GM19239 (cell line): ENCODE results near the gene PLCH1.

Source experiments
- DNase-seq: peaks from one replicate; pipeline ENCODE4 v3.0.0; 2011; ENCODE audit warnings: low spot score; ENCODE audit not compliant: insufficient read length
- FAIRE-seq: peaks from 2 replicates; lab custom pipeline; 2011; peaks lifted over from hg19 to GRCh38; lab: Jason Lieb, UNC

PLCH1 gene, protein sequence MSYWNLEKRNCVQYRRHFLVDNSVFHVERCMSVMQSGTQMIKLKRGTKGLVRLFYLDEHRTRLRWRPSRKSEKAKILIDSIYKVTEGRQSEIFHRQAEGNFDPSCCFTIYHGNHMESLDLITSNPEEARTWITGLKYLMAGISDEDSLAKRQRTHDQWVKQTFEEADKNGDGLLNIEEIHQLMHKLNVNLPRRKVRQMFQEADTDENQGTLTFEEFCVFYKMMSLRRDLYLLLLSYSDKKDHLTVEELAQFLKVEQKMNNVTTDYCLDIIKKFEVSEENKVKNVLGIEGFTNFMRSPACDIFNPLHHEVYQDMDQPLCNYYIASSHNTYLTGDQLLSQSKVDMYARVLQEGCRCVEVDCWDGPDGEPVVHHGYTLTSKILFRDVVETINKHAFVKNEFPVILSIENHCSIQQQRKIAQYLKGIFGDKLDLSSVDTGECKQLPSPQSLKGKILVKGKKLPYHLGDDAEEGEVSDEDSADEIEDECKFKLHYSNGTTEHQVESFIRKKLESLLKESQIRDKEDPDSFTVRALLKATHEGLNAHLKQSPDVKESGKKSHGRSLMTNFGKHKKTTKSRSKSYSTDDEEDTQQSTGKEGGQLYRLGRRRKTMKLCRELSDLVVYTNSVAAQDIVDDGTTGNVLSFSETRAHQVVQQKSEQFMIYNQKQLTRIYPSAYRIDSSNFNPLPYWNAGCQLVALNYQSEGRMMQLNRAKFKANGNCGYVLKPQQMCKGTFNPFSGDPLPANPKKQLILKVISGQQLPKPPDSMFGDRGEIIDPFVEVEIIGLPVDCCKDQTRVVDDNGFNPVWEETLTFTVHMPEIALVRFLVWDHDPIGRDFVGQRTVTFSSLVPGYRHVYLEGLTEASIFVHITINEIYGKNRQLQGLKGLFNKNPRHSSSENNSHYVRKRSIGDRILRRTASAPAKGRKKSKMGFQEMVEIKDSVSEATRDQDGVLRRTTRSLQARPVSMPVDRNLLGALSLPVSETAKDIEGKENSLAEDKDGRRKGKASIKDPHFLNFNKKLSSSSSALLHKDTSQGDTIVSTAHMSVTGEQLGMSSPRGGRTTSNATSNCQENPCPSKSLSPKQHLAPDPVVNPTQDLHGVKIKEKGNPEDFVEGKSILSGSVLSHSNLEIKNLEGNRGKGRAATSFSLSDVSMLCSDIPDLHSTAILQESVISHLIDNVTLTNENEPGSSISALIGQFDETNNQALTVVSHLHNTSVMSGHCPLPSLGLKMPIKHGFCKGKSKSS (N-terminal part only)

DNA sequence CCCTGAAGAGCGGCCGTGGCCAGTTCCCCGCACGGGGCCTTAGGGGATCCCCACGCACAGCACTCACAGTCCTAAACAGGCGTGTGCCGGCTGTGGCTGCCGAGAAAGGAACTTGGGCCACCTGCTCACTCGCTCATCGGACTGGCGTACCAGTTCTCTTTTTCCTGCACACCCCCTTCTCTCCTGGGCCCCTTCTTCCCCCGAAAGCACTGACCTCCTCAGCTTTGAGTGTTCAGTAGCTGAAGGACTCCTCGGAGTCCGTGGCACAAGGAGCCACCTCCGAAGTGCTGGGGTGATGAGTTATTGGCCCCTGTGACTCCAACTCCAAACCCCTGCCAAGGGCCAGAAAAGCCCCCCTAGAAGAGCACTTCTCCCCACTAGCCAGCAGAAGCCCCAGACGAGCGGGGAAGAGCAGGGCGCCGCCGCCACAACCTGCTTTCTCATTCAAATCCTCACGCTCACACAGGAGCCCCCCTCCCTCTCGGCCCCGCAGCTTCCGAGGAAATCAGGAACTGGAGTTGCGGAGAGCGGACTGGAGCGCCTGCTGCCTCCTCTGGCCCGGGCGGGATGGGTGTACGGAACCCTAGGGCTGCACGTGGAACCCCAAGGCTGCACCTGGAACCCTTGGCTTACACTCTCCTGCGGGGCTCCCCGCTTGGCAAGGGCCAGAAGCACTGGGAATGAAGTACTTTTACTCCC lies at the start of gene PLCH1:
Gene PLCH1 (minus strand): TSS at position 446 of the 699 bp plus-strand sequence. CDS start 40,847 bp downstream, outside the sequence.
- DNase-seq, result peak; percentile 22
- no peak for FAIRE-seq

DNA sequence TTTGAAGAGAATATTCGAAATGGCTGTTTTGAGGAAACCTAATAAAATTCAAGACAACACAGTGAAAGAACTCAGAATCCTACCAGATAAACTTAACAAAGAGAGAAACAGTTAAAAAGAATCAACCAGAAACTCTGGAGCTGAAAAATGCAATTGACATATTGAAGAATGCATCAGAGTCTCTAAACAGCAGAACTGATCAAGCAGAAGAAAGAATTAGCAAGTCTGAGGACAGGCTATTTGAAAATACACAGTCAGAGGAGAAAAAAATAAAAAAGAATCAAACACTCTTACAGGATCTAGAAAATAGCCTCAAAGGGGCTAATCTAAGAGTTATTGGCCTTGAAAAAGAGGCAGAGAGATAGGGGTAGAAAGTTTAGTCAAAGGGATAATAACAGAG lies 47.7 kb upstream of the PLCH1 start:
- no peak for FAIRE-seq
- no peak for DNase-seq

DNA sequence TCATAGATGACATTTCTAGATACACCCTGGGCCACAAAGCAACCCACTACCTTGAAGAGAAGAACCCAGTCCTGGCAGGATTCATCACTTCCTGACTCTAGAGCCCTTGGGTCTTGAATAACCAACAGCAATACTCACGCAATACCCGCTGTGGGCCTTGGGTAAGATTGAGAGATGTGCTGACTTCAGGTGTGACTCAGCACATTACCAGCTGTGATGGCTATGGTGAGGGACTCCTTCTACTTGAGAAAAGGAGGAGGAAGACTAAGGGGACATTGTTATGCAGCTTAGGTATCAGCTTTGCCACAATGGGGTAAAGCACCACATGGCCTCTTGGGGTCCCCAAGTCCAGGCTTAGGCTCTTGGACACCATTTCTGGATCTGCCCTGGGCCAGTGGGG lies 46.3 kb upstream of the PLCH1 start:
- FAIRE-seq (no peak), DNase-seq (no peak)

DNA sequence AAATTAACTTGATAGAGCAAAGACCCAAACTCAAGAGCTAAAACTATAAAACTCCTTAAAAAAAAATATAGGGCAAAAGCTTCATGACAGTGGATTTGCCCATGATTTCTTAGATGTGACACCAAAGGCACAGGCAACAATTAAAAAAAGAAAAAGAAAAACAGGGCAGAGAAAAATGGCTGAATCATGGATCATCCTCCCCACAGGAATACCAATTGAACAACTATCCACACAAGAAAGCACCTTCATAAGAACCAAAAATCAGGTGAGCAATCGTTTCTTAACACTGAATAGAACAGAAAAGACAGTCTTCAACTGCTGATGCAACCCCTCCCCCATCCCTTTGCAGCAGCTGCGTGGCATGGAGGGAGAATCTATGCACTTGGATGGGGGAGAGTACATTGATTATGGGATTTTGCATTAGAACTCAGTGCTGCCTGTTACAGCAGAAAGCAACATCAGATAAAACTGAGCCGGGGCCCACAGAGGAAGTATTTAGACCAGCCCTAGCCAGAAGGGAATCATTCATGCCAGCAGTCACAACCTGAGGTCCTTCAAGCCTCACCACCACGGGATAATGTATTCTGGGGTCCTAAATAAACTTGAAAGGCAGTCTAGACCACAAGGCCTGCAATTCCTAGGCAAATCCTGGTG lies 45.5 kb upstream of the PLCH1 start:
- no peak for FAIRE-seq
- DNase-seq, result no peak

DNA sequence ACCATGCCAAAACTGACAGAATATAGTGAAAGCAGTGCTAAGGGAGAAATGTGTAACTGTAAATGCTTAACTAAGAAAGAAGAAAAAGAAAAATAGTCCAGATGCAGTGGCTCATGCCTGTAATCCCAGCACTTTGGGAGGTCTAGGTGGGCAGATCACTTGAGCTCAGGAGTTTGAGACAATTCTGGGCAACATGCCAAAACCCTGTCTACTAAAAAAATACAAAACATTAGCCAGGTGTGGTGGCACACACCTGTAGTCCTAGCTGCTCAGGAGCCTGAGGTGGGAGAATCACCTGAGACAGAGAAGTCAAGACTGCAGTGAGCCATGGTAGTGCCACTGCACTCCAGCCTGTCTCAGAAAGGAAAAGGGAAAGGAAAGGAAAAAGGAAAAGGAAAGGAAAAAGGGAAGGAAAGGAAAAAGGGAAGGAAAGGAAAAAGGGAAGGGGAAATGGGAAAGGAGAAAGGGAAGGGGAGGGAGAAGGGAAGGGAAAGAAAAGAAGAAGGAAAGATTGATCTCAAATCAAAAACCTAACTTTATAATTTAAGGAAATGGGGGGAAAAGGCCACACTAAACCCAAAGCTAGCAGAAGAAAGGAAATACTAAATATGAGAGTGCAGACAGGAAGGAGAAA lies 40.9 kb upstream of the PLCH1 start:
- DNase-seq (no peak), FAIRE-seq (no peak)

DNA sequence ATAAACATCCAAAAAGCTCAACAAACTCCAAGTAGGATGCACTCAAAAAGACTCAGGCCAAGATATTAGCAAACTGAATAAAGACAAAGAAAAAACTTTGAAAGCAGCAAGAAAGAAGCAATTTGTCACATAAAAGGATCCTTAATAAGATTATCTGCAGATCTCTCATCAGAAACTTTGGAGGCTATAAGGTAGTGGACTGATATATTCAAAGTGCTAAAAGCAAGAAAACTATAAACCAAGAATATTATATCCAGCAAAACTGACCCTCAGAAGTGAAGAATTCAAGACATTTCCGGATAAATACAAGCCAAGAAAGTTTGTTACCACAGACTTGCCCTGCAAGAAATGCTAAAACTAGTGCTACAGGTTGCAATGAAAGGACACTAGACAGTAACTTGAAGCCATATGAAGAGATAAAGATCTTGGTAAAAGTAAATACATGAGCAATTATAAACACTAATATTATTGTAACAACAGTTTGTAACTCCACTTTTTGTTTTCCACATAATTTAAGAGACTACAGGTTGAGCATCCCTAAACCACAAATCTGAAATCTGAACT lies 37.6 kb upstream of the PLCH1 start:
- no peak for FAIRE-seq
- DNase-seq, result no peak

DNA sequence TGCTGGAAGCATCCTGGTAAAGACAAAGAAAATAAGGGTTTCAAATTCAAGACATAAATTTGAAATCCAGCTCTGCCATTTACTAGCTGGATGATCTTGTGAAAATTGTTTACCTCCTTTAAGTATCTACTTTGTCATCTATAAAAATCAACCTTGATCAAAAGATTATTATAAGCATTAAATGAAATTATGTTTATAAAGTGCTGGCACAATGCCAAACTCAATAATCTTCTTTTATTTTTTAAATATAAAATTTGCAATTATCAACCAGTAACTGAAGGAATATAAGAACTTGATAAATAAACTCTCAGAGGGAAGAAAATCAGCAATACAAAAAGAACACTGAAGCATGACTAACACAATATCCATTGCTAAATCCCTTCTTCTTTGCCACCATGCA lies 35.4 kb upstream of the PLCH1 start:
- no peak for DNase-seq
- no peak for FAIRE-seq

DNA sequence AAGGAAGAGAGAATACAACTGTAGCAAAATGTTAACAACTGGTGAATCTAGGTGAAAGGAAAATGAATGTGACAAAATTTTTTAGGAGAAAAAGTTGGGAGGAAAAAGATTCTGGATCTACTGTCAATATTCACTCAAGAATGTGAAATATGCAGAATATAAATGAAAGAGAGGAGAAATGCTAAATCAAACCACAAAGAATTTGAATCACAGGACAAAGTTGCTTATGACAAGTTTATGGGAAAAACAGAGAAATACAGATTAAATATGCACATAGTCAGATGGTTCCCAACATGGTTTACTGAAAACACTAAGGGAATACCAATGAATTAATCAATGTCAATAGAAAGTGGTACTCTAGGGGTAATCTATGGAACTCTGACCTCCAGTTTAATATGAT lies 33.6 kb upstream of the PLCH1 start:
- FAIRE-seq (no peak), DNase-seq (no peak)

DNA sequence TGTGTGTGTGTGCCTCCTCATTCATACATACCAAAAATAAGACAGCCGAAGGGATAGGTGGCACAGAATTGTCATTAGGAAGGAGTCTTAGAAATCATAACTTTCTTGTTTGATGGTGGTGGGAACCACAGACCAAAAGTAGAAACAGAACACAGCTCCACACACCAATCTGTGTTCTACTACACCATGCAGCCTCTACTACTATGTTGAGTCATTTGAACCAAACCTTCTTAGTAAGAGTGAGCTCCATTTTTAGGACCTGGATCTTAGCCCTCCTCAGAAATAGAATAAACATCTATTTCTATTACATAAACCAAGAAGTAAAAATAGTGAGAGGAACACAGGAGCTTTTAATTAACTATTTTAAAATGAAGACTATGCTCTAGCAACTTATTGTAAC lies 27.9 kb upstream of the PLCH1 start:
- FAIRE-seq (no peak), DNase-seq (no peak)

DNA sequence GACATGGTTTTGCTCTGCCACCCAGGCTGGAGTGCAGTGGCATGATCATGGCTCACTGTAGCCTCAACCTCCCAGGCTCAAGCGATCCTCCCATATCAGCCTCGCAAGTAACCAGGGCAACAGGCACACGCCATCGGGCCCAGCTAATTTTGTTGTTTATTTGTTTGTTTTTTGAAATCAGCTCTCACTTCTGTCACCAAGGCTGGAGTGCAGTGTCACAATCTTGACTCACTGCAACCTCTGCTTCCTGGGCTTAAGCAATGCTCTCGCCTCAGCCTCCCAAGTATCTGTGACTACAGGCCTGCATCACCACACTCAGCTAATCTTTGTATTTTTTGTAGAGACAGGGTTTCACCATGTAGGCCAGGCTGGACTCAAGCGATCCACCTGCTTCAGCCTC lies 26.3 kb upstream of the PLCH1 start:
- no peak for DNase-seq
- no peak for FAIRE-seq

DNA sequence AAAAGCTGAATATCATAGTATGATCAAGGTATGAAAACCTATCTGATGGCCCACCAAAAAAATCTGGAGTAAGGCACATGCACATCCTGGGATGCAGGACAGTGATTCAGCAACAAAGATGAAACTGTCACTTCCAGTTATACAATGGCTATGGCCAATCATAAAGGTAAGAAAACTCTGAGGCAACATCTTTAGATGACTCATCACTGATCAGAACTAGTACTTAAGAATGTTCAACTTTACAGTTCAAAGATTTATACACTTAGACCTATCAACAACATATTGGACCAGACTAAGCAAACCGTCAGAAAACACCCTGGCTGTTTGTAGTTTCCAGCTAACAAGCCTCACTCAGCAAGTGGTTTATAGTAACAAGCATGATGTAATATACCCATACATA lies 21.3 kb upstream of the PLCH1 start:
- FAIRE-seq (no peak), DNase-seq (no peak)

DNA sequence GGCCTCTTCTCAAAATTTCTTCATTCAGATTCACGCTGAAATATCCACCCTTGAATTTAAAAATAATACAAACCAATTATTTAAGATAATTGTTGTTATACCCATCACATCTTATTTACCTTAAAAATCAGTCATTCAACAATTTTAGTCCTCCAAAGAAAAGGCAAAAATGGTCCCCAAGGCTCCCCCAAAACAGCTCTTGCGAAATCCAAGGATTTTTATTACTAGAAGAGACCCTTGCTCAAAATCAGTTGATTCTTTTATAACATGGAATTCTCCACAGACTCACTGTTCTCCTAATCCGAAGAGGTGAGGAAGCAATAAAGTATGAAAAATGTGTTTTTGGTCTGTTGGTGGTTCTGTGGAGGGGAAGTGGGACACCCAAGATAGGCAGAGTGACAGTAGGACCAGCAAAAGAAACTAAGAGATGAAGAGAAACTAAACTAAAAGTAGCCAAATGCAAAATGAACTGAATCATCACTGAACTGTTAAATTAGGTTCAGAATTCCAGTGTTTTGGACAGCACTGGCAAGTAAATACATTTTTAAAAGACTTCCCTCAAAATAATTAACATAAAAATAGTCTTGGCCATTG lies 19.1 kb upstream of the PLCH1 start:
- DNase-seq, result no peak
- no peak for FAIRE-seq

DNA sequence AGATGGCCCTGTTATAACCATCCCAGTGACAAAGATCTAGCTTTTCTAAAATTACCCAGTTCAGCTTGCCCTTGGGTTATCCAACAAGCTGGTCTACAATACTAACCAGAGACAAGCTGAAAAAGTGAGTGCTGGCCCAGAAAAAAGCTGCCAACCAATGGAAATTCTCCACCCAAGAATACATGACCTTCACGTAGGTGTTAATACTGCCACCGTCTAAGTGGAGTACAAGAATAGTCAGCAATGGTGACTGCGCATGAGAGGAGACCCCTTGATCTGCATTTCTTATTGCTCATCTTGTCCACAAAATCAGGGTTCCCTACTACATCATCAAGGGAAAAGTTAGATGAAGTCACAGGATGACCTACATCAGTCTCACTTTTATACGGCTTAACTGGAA lies 15.8 kb upstream of the PLCH1 start:
- DNase-seq (no peak), FAIRE-seq (no peak)

DNA sequence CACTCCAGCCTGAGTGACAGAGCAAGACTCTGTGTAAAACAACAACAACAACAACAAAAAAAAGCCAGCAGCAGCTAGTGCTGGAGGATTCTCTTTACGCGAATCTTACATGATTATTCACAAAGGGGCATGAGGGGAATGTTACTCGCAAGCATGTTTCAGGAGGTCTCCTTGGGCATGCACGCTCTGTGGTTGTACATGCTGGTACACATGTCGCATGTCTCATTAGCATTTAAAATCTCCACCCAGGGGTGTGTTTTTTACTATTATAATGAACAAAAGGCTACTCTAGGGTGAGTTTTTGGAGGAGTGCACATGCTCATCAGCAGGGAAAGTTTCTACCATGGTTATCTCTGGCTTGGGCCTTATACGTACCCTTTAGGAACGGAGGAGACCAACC lies 12.7 kb upstream of the PLCH1 start:
- DNase-seq (no peak), FAIRE-seq (no peak)

DNA sequence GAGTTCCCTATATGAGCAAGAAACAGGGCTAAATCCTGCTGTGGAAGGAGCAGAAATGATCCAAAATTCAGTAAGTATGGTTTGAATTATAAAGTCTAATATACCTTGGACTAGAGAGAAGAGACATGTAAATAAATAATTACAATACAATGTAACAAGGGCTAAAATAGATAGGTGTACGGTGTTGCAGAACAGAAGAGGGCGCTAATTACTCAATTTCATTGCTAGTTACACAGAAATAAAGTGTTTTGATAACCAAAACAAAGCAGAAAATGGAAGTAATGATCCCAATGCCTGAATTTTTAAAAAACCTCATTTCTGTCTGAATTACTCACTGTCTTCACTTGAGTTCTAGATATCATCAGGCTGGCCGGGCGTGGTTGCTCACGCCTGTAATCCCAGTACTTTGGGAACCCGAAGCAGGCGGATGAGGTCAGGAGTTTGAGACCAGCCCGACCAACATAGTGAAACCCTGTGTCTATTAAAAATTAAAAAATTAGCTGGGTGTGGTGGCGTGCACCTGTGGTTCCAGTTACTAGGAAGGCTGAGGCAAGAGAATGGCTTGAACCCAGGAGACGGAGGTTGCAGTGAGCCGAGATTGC lies 8.3 kb upstream of the PLCH1 start:
- FAIRE-seq, result no peak
- DNase-seq, result no peak

DNA sequence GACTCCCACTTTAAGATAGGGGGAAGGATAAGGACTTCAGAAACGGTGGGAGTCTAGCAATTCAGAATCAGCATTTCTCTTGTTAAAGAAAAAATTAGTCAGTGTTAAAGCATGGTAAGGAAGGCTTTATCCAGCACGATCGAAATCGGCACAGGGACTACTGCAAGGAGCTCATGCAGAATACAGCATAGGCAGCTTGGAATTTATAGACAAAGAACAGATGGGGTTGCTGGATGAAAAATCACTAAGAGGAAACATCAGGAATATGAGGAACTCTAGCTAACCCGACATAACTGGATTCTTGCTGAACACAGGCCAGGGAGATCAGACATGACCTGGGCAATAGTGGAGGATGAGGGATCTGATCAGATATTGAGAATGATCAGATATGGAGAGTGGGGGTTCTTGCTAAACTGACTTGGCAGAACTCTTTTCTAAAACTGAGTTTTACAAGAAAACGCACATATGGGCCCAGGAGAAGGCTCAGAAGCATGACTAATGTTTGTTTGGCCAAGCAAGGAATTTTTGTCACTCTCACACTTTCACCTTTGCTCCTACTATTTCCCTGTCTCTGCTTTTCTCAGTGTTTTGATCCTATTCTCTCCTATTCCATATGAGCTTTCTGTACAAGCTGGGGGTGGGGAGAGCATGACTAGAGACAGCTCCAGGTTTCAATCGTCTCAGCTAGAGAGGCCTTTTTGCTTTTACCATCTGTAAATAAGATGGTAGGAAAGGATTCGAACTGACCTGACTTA lies 3.9 kb upstream of the PLCH1 start:
- no peak for FAIRE-seq
- no peak for DNase-seq

DNA sequence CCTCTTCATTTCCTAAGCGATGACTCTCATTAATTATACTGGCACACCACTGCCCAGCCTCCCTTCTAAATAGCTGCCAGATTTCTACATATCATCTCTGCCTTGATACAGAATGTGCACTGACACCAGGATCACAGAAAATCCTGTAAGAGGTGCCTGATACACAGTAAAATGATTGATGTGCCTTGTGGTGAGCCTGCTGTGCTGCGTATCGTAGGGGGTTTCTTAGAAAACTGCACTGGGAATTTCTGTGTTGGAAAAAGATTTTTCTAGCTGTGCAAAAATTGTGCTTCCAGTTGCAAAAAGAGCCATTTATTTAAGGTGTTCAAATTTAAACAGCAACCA lies 3.0 kb upstream of the PLCH1 start:
- DNase-seq, result no peak
- no peak for FAIRE-seq
